Duodenal mucosa (tissue), 2 donors: ENCODE results near the gene ARHGAP18.

ENCODE experiments used
- H3K27ac ChIP-seq: one replicate; pipeline ENCODE4 v1.7.0; 2013; ENCODE audit warnings: low read depth, low read length
- H3K27me3 ChIP-seq, 2 donors: one replicate each; pipeline ENCODE4 v1.7.0; 2013; ENCODE audit warnings: low read length in 2 of 2, control low read depth in 1 of 2; ENCODE audit not compliant: insufficient read depth in 2 of 2, control insufficient read depth in 1 of 2
- H3K36me3 ChIP-seq, 2 donors: one replicate each; pipeline ENCODE4 v1.7.0; 2013; ENCODE audit warnings: low read length in 2 of 2, control low read depth in 1 of 2; ENCODE audit not compliant: insufficient read depth in 2 of 2, control insufficient read depth in 1 of 2
- H3K4me1 ChIP-seq, 2 donors: one replicate each; pipeline ENCODE4 v1.7.0; 2013; ENCODE audit warnings: low read length in 2 of 2, control low read depth in 1 of 2; ENCODE audit not compliant: insufficient read depth in 2 of 2, control insufficient read depth in 1 of 2
- H3K4me3 ChIP-seq, 2 donors: one replicate each; pipeline ENCODE4 v1.7.0; 2013; ENCODE audit warnings: low read length in 2 of 2, low read depth in 1 of 2
- H3K9ac ChIP-seq, 2 donors: one replicate each; pipeline ENCODE4 v1.7.0; 2013; ENCODE audit warnings: low read length in 2 of 2, low read depth in 1 of 2
- H3K9me3 ChIP-seq, 2 donors: one replicate each; pipeline ENCODE4 v1.7.0; 2013; ENCODE audit warnings: low read length in 2 of 2, control low read depth in 1 of 2; ENCODE audit not compliant: control insufficient read depth in 1 of 2

The ARHGAP18 gene

GRCh38 chr6:129638055-129638684 lies 71.8 kb downstream of the ARHGAP18 start:
- Histone ChIP-seq H3K9me3 (no peaks in the 10 kb centered on the region), H3K4me1 (peaks cover 6 to 7% of the 10 kb centered on the region in 2 donors), H3K27ac (no peak overlapping the region), H3K9ac (no peak overlapping the region), H3K36me3 (peaks cover 17 to 37% of the 10 kb centered on the region in 2 donors), H3K4me3 (no peak overlapping the region), H3K27me3 (no peaks in the 10 kb centered on the region)

GRCh38 chr6:129637340-129638054 lies 72.5 kb downstream of the ARHGAP18 start:
- no peaks in the 10 kb centered on the region for H3K9me3 ChIP-seq
- H3K9ac ChIP-seq = no peak overlapping the region
- no peaks in the 10 kb centered on the region for H3K27me3 ChIP-seq
- H3K36me3 ChIP-seq = peaks cover 17 to 41% of the 10 kb centered on the region in 2 donors
- H3K27ac ChIP-seq = no peak overlapping the region
- H3K4me3 ChIP-seq = no peak overlapping the region
- peaks cover 6 to 7% of the 10 kb centered on the region in 2 donors for H3K4me1 ChIP-seq

- Histone ChIP-seq H3K36me3 (peaks cover 15 to 37% of the 10 kb centered on the region in 2 donors), H3K9ac (no peak overlapping the region), H3K27ac (no peak overlapping the region), H3K4me1 (peaks cover 6 to 7% of the 10 kb centered on the region in 2 donors), H3K27me3 (no peaks in the 10 kb centered on the region), H3K9me3 (no peaks in the 10 kb centered on the region), H3K4me3 (no peak overlapping the region)
Measured at GRCh38 chr6:129635396-129636130, 74.4 kb downstream of the ARHGAP18 start.

GRCh38 chr6:129634411-129635230 lies 75.4 kb downstream of the ARHGAP18 start:
- no peaks in the 10 kb centered on the region for H3K9me3 ChIP-seq
- no peaks in the 10 kb centered on the region for H3K27me3 ChIP-seq
- H3K4me1 ChIP-seq = peaks cover 6 to 7% of the 10 kb centered on the region in 2 donors
- H3K36me3 ChIP-seq = peaks cover 18 to 38% of the 10 kb centered on the region in 2 donors
- H3K4me3 ChIP-seq = no peak overlapping the region
- H3K27ac ChIP-seq = no peak overlapping the region
- H3K9ac ChIP-seq = no peak overlapping the region

- Histone ChIP-seq H3K36me3 (peaks cover 18 to 46% of the 10 kb centered on the region in 2 donors), H3K27me3 (no peaks in the 10 kb centered on the region), H3K27ac (no peak overlapping the region), H3K9me3 (no peaks in the 10 kb centered on the region), H3K4me1 (peaks cover 6 to 7% of the 10 kb centered on the region in 2 donors), H3K4me3 (no peak overlapping the region), H3K9ac (no peak overlapping the region)
Measured at GRCh38 chr6:129633529-129633928, 76.4 kb downstream of the ARHGAP18 start.

- Histone ChIP-seq H3K4me1 (peaks cover 6 to 7% of the 10 kb centered on the region in 2 donors), H3K27ac (no peak overlapping the region)
Measured at GRCh38 chr6:129632172-129632613, 77.8 kb downstream of the ARHGAP18 start.

GRCh38 chr6:129631070-129631469 lies 78.9 kb downstream of the ARHGAP18 start:
- peaks cover 13 to 36% of the 10 kb centered on the region in 2 donors for H3K36me3 ChIP-seq
- H3K9ac ChIP-seq = no peak overlapping the region
- no peaks in the 10 kb centered on the region for H3K9me3 ChIP-seq

More at GRCh38 chr6:129632172-129632613, 77.8 kb downstream of the ARHGAP18 start:
- no peaks in the 10 kb centered on the region for H3K27me3 ChIP-seq
- no peak overlapping the region for H3K9ac ChIP-seq
- no peak overlapping the region for H3K4me3 ChIP-seq
- no peaks in the 10 kb centered on the region for H3K9me3 ChIP-seq
- peaks cover 13 to 42% of the 10 kb centered on the region in 2 donors for H3K36me3 ChIP-seq

GRCh38 chr6:129630596-129630995 lies 79.4 kb downstream of the ARHGAP18 start:
- Histone ChIP-seq H3K9me3 (no peaks in the 10 kb centered on the region), H3K27ac (no peak overlapping the region), H3K36me3 (peaks cover 11 to 32% of the 10 kb centered on the region in 2 donors), H3K4me3 (no peak overlapping the region), H3K27me3 (no peaks in the 10 kb centered on the region), H3K9ac (no peak overlapping the region), H3K4me1 (peaks cover 5 to 6% of the 10 kb centered on the region in 2 donors)

More at GRCh38 chr6:129631070-129631469, 78.9 kb downstream of the ARHGAP18 start:
- Histone ChIP-seq H3K4me1 (peaks cover 6 to 7% of the 10 kb centered on the region in 2 donors), H3K27me3 (no peaks in the 10 kb centered on the region), H3K27ac (no peak overlapping the region), H3K4me3 (no peak overlapping the region)

- no peak overlapping the region for H3K4me3 ChIP-seq
- no peaks in the 10 kb centered on the region for H3K9me3 ChIP-seq
- H3K36me3 ChIP-seq = peaks cover 3 to 19% of the 10 kb centered on the region in 2 donors
- no peaks in the 10 kb centered on the region for H3K4me1 ChIP-seq
- no peak overlapping the region for H3K9ac ChIP-seq
- H3K27me3 ChIP-seq = no peaks in the 10 kb centered on the region
- H3K27ac ChIP-seq = no peak overlapping the region
Measured at GRCh38 chr6:129628101-129628815, 81.7 kb downstream of the ARHGAP18 start.
